ACC112 (cell line): Measurements from ENCODE around the gene KCNIP4.

ENCODE experiments used
- H2AFZ ChIP-seq: fragments of 200-600 bp; sonication (generic); one replicate; pipeline ENCODE4 v1.6.0; 2017; ENCODE audit warnings: antibody characterized with exemption, low read length; ENCODE audit not compliant: unreplicated experiment
- H3K27ac ChIP-seq: fragments of 200-600 bp; sonication (generic); 2 replicates; pipeline ENCODE4 v1.5.1; 2014; ENCODE audit warnings: low read depth, mild to moderate bottlenecking, antibody characterized with exemption, low read length, moderate library complexity
- H3K27me3 ChIP-seq: fragments of 200-600 bp; sonication (generic); 2 replicates; pipeline ENCODE4 v1.6.1; 2014; ENCODE audit warnings: mild to moderate bottlenecking, antibody characterized with exemption, low read length, moderate library complexity, mixed read lengths; ENCODE audit not compliant: insufficient read depth
- H3K36me3 ChIP-seq: fragments of 200-600 bp; sonication (generic); 2 replicates; pipeline ENCODE4 v1.6.1; 2016; ENCODE audit warnings: mild to moderate bottlenecking, antibody characterized with exemption, low read length, moderate library complexity, mixed read lengths; ENCODE audit not compliant: insufficient read depth
- H3K4me1 ChIP-seq: fragments of 200-600 bp; sonication (generic); one replicate; pipeline ENCODE4 v1.6.1; 2016; ENCODE audit warnings: low read length, mixed read lengths; ENCODE audit not compliant: insufficient read depth, unreplicated experiment, control insufficient read depth
- H3K4me3 ChIP-seq: fragments of 200-600 bp; sonication (generic); 2 replicates; pipeline ENCODE4 v1.5.1; 2014; ENCODE audit warnings: mild to moderate bottlenecking, low read depth, low read length
- H3K79me2 ChIP-seq: fragments of 200-600 bp; sonication (generic); one replicate; pipeline ENCODE4 v1.6.0; 2016; ENCODE audit warnings: low read length; ENCODE audit not compliant: control insufficient read depth, unreplicated experiment, insufficient read depth

KCNIP4 gene

DNA sequence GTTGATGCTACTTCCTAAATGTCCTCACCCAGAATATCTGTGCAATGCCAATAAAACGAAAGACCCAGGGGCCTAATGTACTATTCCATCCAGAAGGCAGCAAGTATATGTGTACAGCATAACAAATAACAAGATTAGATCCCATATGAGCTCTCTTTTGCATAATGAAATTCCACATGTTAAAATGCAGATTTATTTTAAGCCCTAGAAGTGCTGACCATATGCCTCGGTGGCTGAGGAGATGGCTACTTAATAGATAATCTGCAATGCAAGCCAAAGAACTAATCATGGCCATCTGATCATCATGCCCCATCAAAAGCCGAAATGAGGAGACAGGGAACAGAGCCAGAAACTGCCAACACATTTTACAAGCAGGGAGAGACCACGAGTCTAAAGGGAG is 293.5 kb downstream of the KCNIP4 start:
- no peak overlapping the region for H3K27ac ChIP-seq
- peaks cover 27% of the 10 kb centered on the region for H3K4me1 ChIP-seq
- no peak overlapping the region for H2AFZ ChIP-seq
- no peaks in the 10 kb centered on the region for H3K36me3 ChIP-seq
- H3K27me3 ChIP-seq: no peaks in the 10 kb centered on the region
- no peaks in the 10 kb centered on the region for H3K79me2 ChIP-seq
- no peak overlapping the region for H3K4me3 ChIP-seq

GRCh38 chr4:21652508-21653231 is 295.9 kb downstream of the KCNIP4 start:
- peaks cover 27% of the 10 kb centered on the region for H3K4me1 ChIP-seq
- H3K36me3 ChIP-seq: no peaks in the 10 kb centered on the region
- H2AFZ ChIP-seq: no peak overlapping the region
- no peak overlapping the region for H3K4me3 ChIP-seq
- H3K27me3 ChIP-seq: no peaks in the 10 kb centered on the region
- H3K27ac ChIP-seq: no peak overlapping the region
- no peaks in the 10 kb centered on the region for H3K79me2 ChIP-seq

- Histone ChIP-seq H3K36me3 (no peaks in the 10 kb centered on the region), H3K27me3 (no peaks in the 10 kb centered on the region), H3K4me1 (no peaks in the 10 kb centered on the region), H3K4me3 (no peak overlapping the region), H3K27ac (no peak overlapping the region), H2AFZ (no peak overlapping the region), H3K79me2 (no peaks in the 10 kb centered on the region)
Observed at GRCh38 chr4:21649391-21650090, 299.0 kb downstream of the KCNIP4 start.

DNA sequence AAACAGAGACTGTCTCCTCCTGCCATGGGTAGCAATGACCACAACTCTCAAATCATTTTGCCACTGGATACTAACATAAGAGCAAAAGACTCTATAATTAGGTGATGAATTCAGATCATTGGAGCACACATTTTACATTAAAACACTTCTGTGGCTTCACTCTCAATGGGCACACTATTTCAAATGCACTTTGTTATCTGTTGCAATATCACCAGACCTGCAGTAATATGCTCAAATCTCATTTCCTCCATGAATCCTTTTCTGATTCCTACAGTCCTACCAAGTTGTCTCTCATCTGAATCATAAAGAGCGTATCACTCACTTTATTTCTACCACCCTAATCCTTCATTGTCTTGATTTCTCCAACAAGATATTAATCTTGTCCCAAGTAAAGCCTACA is 302.8 kb downstream of the KCNIP4 start:
- H2AFZ ChIP-seq: no peak overlapping the region
- no peak overlapping the region for H3K27ac ChIP-seq
- H3K4me3 ChIP-seq: no peak overlapping the region
- no peaks in the 10 kb centered on the region for H3K36me3 ChIP-seq
- no peaks in the 10 kb centered on the region for H3K27me3 ChIP-seq
- no peaks in the 10 kb centered on the region for H3K79me2 ChIP-seq
- no peaks in the 10 kb centered on the region for H3K4me1 ChIP-seq

- H3K79me2 ChIP-seq: no peaks in the 10 kb centered on the region
- no peak overlapping the region for H2AFZ ChIP-seq
- no peaks in the 10 kb centered on the region for H3K4me1 ChIP-seq
- H3K36me3 ChIP-seq: no peaks in the 10 kb centered on the region
- H3K27me3 ChIP-seq: no peaks in the 10 kb centered on the region
- no peak overlapping the region for H3K27ac ChIP-seq
- no peak overlapping the region for H3K4me3 ChIP-seq
Observed at GRCh38 chr4:21641696-21642095, 306.9 kb downstream of the KCNIP4 start.

DNA sequence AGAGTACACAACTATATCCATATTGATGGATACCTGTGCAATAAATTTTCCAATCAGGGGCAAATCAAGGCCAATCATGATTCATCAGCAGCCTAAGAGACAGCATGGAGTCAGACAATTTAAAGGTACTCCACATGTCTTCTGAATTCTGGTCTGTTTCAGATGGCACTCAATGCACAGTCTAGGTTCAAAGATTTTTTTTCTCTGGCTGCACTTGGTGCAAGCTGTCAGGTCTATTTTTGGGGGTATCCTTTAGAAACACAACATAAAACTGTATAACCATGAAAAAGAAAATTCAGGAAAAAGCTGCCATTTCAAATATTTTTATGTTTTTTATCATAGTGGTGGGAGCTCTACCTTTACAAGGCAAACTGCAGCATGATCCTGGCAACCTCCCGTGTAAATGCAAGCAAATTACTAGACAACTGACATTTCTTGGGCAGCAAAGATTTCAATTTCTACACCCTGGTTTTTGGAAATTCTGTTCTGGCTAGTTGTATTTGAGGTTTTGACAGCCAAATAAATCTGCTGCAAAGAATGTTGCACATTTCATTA is 310.3 kb downstream of the KCNIP4 start:
- Histone ChIP-seq H2AFZ (no peak overlapping the region), H3K27me3 (no peaks in the 10 kb centered on the region), H3K4me3 (no peak overlapping the region), H3K36me3 (no peaks in the 10 kb centered on the region), H3K27ac (no peak overlapping the region), H3K4me1 (no peaks in the 10 kb centered on the region), H3K79me2 (no peaks in the 10 kb centered on the region)

DNA sequence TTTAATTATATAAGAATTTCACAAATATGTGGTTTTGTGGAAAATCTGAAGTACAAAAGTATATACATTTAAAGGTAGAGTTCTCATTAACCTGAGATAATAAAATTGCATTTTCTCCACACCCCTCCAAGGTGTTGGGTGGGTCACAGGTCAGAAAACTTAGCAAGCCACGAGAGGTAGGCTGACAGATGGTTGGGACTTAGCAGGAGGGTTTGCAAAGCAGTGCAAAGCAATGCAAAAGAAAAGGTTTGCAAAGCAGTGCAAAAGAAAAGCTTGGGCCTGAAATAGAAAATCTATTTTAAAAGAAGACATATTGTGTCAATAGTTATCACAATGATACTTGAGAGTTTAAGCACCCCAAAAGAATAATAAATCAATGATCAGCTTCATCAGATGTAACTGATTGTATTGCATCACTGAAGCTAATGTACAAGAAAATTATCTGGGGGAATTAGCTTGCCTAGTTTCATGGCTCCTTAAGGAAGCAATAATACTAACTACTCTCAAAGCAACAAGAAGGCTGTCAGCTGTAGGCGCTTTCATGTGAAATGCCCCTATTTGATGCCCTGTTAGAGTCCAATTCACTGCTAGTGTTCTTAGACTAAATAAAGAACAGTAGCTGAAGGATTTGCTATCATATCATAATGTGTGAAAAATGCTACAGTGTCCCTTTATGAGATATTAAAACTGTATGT is 319.5 kb downstream of the KCNIP4 start:
- no peaks in the 10 kb centered on the region for H3K27me3 ChIP-seq
- H3K4me1 ChIP-seq: no peaks in the 10 kb centered on the region
- no peaks in the 10 kb centered on the region for H3K79me2 ChIP-seq
- H3K4me3 ChIP-seq: no peak overlapping the region
- H3K36me3 ChIP-seq: no peaks in the 10 kb centered on the region
- H3K27ac ChIP-seq: no peak overlapping the region
- no peak overlapping the region for H2AFZ ChIP-seq

DNA sequence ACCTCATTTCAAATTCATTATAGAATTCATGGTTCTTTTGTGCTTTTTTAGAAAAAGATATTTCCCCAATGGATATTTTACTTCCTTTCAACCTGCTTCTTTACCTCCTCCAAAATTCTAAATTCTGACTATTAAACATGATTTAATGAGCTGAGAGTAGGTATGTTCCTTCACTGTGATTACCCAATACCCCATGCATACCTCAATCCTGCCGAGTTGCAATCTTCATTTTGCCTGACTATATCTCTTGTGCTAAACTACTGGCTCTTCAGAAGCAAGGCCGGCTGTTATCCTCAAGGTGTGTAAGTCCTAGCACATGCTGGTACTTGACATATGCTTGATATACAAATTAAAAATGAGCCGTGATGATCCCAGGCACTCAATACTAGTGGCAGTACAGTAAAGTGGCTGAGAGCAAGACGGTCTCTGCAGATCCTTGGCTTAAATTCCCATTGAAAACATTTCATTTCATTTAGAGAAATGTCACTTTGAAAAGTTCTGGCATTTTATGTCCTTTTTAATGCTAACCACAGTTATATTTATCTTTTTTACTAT is 320.4 kb downstream of the KCNIP4 start:
- H2AFZ ChIP-seq: no peak overlapping the region

DNA sequence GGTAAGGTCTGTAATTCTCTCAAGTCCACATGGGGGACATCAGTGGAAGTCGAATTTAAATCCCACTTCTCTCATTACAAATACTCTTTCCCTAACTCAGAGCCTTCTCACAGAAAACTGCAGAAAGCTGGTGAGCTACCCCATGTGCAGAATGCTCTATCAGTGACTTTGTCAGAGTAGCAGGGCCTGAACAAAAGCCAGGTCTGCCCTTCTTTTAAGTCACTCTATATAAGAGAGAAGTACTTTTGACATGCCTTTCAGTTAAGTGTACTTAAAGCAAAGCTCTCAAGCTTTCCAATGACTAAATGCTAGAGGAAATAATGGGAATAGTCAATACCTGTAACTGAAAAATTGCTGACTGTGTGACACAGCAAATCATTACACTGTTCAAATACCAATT is 323.1 kb downstream of the KCNIP4 start:
- Histone ChIP-seq H3K79me2 (no peaks in the 10 kb centered on the region), H3K4me1 (no peaks in the 10 kb centered on the region), H3K27ac (no peak overlapping the region), H3K27me3 (no peaks in the 10 kb centered on the region), H3K4me3 (no peak overlapping the region), H3K36me3 (no peaks in the 10 kb centered on the region), H2AFZ (no peak overlapping the region)

More for the DNA sequence above, 320.4 kb downstream of the KCNIP4 start:
- H3K27me3 ChIP-seq: no peaks in the 10 kb centered on the region
- H3K36me3 ChIP-seq: no peaks in the 10 kb centered on the region
- H3K4me1 ChIP-seq: no peaks in the 10 kb centered on the region
- no peaks in the 10 kb centered on the region for H3K79me2 ChIP-seq
- H3K4me3 ChIP-seq: no peak overlapping the region
- no peak overlapping the region for H3K27ac ChIP-seq

- H3K79me2 ChIP-seq: no peaks in the 10 kb centered on the region
- no peak overlapping the region for H3K27ac ChIP-seq
- no peaks in the 10 kb centered on the region for H3K4me1 ChIP-seq
- no peak overlapping the region for H2AFZ ChIP-seq
- H3K27me3 ChIP-seq: no peaks in the 10 kb centered on the region; the same call in 1 of the 2 replicates
- no peaks in the 10 kb centered on the region for H3K36me3 ChIP-seq
- H3K4me3 ChIP-seq: no peak overlapping the region
Observed at GRCh38 chr4:21605006-21605405, 343.6 kb downstream of the KCNIP4 start.
